IPS-18c (cell line): ENCODE results near the gene TTYH3.

Experiments used
- H3K4me3 ChIP-seq: 2 replicates; pipeline ENCODE4 v1.7.0; 2013; ENCODE audit warnings: low read depth, mild to moderate bottlenecking, low read length, moderate library complexity; ENCODE audit not compliant: insufficient read depth
- H3K9me3 ChIP-seq: one replicate; pipeline ENCODE4 v1.6.1; 2013; ENCODE audit warnings: mild to moderate bottlenecking, low read length, moderate library complexity; ENCODE audit not compliant: control insufficient read depth, insufficient read depth

Gene TTYH3

DNA sequence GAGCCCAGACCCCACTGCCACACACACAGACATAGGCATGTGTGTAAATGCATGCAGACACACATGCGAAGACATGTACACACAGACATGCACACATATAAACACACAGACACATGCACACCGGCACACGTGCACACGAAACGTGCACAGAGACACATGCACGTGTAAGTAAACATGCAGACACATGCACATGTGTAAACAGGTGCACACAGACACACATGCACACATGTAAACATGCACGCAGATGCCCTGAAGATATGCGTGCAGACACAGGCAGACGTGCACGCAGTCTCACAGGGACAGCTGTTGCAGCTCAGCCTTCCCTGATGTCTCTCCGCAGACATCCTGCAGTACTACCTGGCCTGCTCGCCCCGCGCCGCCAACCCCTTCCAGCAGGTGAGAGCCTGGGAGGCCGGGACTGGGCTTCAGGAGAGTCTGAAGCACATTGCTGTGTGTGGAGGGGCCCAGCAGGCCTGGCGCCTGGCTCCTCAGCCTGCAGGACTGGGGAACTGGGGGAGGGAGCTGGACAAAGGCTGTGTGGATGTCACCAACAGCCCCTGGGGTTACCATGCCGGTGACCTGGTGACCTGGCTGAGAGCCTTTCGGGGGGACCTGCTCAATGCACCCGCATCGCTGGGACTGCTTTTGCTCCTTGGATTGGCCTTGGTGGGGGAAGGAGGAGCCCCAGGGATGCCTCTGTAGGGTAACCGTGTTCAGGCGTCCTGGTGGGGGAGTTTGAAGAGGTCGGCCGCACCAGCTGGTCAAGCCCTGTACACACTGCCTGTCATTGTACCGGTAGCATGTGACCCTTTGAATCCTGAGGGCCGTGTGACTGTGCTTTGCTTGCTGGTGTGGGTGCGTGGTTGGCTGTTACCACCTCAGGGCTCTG, 20.3 kb downstream of the TTYH3 start:
- Histone ChIP-seq H3K4me3 (no peak overlapping the region), H3K9me3 (no peaks in the 10 kb centered on the region)

DNA sequence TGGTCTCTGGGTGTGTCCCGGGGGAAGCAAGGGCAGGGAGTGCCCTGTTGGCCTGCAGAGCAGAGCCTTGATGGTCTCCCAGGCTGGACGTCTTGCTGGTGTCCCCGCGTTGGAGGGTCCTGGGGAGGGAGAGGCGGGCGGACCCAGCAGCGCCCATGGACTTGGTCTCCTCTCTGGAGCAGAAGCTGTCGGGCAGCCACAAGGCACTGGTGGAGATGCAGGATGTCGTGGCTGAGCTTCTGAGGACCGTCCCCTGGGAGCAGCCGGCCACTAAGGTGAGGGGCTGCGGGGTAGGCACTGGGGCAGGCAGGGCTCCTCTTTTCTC, 20.9 kb downstream of the TTYH3 start:
- no peaks in the 10 kb centered on the region for H3K9me3 ChIP-seq
- H3K4me3 ChIP-seq, result no peak overlapping the region

DNA sequence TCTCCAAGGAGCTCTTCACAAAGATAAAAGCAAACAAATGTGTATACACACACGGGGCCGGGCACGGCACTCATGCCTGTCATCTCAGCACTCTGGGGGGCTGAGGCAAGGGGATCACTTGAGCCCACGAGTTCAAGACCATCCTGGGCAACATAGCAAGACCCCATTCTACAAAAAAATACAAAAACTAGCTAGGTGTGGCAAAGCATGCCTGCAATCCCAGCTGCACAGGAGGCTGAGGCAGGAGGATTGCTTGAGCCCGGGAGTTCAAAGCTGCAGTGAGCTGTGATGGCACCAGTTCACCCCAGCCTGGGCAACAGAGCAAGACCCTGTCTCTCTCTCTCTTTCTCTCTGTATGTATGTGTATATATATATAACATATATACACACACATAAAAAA, 22.3 kb downstream of the TTYH3 start:
- Histone ChIP-seq H3K9me3 (no peaks in the 10 kb centered on the region), H3K4me3 (no peak overlapping the region)

DNA sequence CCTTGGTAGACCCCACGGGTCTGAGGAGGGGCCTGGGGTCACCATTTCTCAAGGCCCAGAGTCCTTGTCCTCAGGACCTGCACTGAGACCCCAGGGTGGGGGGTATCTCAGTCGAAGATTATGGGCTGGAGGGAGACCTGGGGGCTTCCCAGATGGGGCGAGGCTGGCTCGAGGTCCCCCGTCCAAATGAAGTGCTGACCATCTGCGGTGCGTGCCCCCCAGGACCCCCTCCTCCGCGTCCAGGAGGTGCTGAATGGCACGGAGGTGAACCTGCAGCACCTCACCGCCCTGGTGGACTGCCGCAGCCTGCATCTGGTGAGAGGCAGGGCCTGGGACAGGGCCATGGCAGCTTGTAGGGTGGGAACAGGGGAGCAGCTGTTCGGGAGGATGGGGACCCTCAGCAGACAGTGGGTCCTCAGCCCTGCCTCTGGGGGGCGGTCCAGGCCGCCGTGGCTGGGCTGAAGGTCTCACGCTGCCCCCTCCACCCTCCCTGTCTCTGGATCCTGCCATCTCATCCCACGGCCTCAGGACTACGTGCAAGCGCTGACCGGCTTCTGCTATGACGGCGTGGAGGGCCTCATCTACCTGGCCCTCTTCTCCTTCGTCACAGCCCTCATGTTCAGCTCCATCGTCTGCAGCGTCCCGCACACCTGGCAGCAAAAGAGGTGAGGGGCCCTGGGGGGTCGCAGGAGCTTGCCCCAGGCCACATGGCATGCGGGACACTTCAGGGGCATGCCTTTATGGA, 24.3 kb downstream of the TTYH3 start:
- Histone ChIP-seq H3K4me3 (no peak overlapping the region), H3K9me3 (no peaks in the 10 kb centered on the region)

DNA sequence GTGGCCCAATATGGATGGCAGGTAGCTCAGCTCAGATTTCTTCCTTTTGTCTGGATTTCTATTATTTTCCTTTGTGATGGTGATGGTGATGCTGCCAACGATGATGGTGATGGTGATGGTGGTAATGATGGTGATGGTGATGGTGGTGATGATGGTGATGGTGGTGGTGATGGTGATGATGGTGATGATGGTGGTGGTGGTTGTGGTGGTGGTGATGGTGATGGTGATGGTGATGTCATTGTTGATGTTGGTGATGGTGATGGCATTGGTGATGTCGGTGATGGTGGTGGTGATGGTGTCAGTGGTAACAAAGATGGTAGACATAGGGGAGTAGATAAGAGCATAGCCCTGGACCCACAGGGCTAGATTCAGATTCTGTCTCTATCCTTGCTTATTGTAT, 25.4 kb downstream of the TTYH3 start:
- Histone ChIP-seq H3K4me3 (no peak overlapping the region), H3K9me3 (no peaks in the 10 kb centered on the region)

DNA sequence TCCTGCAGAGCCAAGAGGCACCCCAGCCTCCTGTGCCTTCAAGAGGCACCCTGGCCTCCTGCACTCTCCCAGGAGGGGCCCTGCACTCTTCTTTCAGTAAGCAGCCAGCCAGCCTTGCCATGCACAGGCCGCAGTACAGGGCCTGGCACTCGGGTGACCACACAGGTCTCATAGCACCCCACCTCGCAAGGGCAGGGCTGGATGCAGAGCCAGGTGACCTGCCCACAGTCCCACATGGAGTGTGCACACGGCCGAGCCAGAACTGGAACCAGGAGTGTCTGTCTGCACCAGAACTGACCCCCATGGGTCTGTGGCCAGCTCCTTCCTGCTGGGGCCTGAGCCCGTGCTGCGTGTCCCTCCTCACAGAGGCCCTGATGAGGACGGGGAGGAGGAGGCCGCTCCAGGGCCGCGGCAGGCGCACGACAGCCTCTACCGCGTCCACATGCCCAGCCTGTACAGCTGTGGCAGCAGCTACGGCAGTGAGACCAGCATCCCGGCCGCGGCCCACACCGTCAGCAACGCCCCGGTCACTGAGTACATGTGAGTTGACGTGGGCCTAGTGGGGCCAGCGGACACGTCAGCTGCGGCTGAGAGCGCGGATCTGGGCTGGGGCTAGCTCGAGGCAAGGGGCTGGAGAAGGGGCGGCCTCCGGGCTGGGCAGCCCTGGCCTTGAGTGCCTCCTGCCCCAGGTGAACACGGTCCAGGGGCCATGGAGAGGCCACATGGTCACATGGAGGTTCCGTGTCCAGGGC, 26.3 kb downstream of the TTYH3 start:
- H3K9me3 ChIP-seq, result no peaks in the 10 kb centered on the region
- H3K4me3 ChIP-seq, result no peak overlapping the region

DNA sequence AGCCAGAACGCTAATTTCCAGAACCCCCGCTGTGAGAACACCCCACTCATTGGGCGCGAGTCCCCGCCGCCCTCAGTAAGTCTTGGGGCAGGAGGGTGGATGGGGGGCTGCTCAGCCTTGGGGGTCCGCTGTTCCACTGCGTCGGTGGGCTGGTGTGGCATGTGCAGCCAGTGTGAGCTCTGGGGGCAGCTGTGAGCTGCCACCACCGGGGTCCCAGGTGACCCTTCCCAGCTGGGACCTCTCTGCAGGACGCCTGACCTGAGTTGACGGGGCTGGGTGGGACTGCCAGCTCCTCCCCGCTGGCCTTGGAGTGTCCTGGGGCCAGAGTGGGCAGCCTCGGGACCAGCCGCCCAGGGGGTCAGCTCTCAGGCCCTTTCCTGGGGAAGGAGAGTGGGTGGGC, 27.2 kb downstream of the TTYH3 start:
- H3K9me3 ChIP-seq, result no peaks in the 10 kb centered on the region

DNA sequence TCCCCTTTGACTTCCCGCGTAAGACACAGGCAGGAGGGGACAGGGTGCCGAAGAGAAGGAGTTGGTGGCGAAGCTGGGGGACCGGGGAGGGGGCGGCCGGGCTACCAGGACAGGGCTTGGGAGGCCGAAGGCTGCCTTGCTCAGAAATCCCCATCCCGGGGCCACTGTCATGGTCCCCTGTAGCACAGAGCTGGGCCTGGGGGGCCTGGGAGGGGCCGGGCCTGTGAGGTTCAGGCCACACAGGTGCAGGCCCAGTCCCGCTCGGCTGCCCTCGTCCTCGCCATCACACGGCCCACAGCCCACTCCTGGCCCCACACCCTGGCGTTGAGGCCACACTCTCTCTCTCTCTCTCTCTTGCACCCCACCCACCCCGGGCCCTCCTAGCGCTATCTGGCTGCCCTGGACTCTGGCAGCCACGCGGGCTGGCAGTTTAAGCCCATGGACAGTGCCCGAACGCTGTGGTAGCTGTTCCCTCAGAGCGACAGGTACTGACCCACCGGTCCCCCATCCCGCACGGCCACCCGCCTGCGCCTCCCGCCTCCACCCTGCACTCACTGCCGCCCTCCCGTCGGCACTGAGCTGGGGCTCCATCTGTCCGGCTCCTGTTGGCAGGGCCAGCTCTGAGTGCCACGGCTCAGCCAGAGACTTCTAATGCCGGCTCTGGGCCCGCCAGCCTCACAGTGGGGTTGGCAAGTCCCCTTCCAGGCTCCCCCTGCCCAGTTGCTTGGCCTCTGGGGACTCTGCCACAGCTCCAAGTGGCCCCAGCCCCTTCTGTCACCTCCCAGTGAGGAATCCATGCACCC, 28.0 kb downstream of the TTYH3 start:
- no peak overlapping the region for H3K4me3 ChIP-seq
- no peaks in the 10 kb centered on the region for H3K9me3 ChIP-seq

More for the DNA sequence above, 27.2 kb downstream of the TTYH3 start:
- no peak overlapping the region for H3K4me3 ChIP-seq

DNA sequence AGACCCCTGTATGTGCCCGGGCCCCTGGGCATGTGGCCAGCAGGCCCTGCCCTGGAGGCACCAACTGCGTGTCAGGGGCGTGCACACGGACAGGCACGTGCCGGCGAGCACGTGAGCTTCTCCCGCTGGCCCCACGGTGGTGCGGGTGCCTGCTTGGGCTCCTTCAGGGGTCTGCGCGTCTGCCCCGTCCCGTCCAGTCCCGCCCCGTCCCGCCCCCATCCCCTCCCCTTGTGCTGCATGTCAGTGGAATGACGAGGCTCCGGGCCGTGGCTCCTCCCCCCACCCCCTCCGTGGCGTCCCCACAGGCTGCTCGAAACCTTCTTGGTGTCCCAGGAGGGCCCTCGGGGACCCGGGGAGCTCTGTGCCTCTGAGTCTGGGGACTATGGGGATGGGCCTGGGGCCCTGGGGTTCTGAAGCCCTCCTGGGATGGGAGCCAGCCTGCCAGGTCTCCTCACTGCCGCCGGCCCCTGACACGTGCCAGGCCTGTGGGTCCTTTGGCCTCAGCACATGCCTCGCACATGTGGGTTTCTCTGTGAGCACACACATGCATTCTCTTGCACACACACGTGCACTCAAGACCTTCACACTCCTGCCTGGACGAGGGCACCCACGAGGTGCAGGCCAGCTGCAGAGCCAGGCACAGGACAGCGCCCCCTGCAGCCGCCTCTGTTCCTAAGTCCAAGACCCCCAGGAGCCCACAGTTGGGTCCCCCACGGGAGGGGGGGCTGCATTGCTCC, 28.7 kb downstream of the TTYH3 start:
- H3K9me3 ChIP-seq, result no peaks in the 10 kb centered on the region
- H3K4me3 ChIP-seq, result no peak overlapping the region

DNA sequence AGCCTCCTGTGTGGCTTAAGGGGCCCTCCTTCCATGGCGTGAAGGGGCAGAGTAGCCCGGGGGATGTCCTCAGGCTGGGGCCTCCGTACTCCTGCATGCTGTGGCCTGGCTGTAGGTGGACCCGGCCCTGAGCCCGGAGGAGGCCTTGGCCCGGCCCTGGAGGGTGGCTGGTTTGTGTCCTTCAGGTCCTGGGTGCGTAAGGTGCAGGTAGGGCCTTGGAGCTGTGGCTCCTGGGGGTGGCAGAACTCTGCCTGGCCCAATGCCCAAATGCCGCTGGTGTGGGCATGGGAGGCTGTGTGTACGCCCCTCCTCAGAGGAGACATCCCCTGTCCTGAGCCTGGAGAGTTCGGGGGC, 29.3 kb downstream of the TTYH3 start:
- no peaks in the 10 kb centered on the region for H3K9me3 ChIP-seq
- no peak overlapping the region for H3K4me3 ChIP-seq

DNA sequence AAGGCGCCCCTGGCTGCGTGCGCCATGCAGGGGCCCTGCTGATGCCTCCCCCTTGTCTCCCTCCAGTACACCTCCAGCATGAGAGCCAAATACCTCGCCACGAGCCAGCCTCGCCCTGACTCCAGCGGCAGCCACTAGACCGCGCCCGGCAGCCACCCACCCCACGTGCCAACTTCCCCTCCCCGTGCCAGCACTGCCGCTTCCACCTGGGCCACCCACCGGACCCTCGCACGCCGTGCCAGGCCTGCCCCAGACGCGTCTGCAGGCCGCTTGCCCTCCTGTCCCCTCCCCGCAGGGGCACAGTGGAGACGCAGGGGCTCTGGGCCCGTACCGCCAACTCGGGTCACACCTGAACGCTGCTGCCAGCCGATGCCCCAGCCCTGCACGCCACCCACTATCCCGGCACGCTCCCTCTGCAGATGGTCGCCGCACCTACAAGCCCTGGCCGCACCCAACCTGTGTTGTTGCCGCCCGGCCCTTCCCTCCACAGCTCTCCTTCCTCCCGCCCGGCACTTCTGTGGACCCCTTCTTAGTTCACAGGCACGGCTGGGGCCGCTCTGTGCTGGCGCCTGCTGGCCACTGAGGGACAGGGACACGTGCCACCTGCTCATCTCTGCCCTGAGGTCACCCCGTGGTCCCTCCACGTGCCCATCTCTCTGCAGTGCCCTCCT, 30.0 kb downstream of the TTYH3 start:
- no peak overlapping the region for H3K4me3 ChIP-seq

DNA sequence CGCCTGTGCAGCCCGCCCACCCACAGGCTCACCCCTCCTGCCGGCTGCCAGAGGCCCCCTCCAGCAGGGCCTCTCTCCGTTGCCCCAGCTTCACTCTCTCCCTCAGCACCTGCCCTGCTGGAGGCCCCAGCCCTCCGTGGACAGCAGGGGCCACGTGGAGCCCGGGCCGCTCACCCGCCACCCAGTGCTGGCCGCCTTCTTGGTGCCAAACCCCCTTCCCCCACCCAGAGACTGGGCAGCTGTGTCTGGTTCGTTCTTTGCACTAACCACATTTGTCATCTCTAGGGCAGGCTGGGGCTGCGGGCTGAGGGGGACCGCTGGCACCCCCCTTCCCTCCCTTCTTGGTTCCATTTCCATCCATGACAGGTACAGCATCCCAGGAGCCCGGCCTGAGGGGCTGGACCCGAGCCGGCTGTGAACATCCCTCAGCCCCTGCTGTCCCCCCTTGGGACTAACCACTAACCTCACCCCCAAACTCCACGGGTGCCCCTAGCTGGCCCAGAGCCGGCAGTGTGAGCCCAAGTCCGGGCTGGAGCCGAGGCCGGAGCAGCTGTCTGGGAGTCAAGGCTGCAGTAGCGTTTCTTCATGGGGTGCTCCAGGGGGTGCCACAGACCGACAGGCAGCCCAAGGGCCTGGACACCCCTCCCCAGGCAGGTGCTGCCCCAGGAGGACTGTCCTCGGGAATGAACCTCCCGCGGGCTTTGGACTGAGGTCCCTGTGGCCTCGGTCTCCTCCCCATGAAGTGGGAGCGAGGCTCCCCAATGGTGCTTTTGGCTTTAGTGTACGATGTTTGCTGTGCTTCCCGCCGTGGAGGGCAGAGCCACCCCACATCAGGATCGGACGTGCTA, 30.7 kb downstream of the TTYH3 start:
- Histone ChIP-seq H3K9me3 (peaks cover 2% of the 10 kb centered on the region), H3K4me3 (no peak overlapping the region)

More for the DNA sequence above, 30.0 kb downstream of the TTYH3 start:
- no peaks in the 10 kb centered on the region for H3K9me3 ChIP-seq

DNA sequence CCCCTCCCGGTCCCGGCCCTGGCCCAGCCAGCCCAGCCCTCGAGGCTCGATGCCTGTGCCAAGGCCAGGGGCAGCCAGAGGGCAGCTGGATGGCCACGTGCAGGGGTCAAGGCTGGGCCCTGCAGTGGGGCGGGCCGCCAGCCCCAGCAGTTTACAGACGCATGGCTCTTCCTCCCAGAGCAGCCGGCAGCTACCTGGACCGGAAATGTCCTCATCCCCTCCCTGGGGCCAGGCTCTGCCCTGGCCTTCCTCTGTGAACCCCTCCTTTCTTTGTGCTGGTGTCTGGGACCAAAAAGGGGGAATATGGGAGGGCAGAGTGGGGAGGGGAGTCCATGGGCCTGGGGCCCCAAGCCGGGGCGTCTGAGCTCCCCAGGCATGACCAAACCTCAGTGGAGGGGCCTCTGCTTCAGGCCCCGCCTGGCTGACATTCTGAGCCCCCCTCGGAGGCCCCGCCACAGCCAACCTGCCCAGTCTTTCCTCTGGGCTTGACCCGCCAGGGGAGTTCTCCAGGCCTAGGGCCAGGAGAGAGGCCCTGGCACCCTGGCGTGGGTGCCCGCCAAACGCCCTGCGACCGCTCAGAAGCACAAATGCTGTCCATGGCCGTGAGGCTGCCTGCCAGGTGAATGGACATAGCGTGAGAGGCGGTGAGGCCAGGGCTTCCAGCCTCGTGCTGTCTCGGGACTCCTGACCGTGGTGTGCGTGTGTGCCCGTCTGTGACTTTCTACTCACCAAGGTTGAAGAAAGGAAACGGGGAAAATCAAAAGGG, 31.5 kb downstream of the TTYH3 start:
- Histone ChIP-seq H3K4me3 (no peak overlapping the region), H3K9me3 (peaks cover 2% of the 10 kb centered on the region)

DNA sequence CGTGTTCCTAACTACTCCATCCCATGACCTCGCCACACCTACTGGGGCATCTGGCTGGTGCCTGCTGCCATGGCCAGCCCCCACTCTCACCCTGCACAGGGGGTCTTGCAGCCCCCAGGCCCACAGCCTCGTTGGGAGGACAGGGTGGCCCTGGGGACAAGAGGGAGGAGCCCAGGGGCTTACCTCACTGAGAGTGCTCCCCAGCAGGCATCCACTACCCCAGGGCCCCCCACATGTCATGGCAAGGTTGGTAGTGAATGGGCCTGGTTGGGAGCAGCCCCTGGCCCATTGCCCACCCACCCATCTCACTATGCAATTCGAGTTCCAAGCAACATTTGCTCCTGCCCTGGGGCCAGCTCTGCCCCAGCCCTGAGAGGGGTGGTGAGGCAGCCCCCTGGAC, 32.2 kb downstream of the TTYH3 start:
- Histone ChIP-seq H3K9me3 (peaks cover 2% of the 10 kb centered on the region), H3K4me3 (no peak overlapping the region)

DNA sequence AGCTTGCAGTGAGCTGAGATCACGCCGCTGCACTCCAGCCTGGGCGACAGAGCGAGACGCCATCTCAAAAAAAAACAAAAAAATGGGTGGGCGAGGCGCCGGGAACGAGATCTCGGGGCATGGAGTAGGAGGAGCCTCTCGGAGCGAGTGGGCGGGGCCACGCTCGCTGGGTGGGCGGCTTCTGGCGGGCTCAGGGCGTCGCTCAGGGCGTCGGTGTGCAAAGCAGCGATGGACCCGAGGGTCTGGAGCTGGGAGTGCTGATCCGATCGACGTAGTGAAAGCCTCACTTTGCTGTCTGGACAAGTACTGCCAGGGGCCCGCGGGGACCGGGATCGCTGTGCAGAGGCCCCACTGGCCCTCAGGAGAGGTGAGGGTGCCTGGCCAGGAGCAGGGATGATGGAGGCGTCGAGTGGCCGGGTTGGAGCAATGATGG, 33.6 kb downstream of the TTYH3 start:
- H3K9me3 ChIP-seq, result peaks cover 2% of the 10 kb centered on the region
- H3K4me3 ChIP-seq, result no peak overlapping the region
